ENCODE data around the gene ABHD10. TPM values are rescaled to one million over a fixed set of nuclear protein-coding genes. Genes with fewer than 3 reads are reported as not detected.
"Not testable (repeated sequence)": the region's sequence is repeated elsewhere in the genome, so short reads cannot be mapped to it uniquely, and the experiment has no call there.

The ABHD10 gene
- total RNA-seq, 2 donors from 2014 or later: 57.6 to 65.3 TPM

GRCh38 chr3:112034436-112034835 lies 55.6 kb downstream of the ABHD10 start, which contains the start of gene TMPRSS7:
Gene TMPRSS7 (plus strand): TSS chr3:112034736. CDS start chr3:112034846, 110 bp downstream.
- Mint-ChIP-seq H3K4me1 (ENCODE audit: low read depth) (no peaks in the 10 kb centered on the region), H3K27ac (no peak within 1 kb of the TSS), H3K27me3 (ENCODE audit: low read depth) (no peaks in the 10 kb centered on the region), H3K4me3 (no peak within 1 kb of the TSS), H3K9me3 (peaks cover 0 to 3% of the 10 kb centered on the region in 2 donors), H3K36me3 (ENCODE audit: insufficient read depth in 2 of 2) (peaks cover 0 to 2% of the 10 kb centered on the region in 2 donors)
- DNase-seq (no peak), ATAC-seq (replicated peaks in 1 of 2) (no peak)

GRCh38 chr3:112035241-112035640 lies 56.4 kb downstream of the ABHD10 start:
- no peak for ATAC-seq (replicated peaks in 1 of 2)
- DNase-seq: no peak
- peaks cover 0 to 3% of the 10 kb centered on the region in 2 donors for H3K9me3 Mint-ChIP-seq
- H3K36me3 Mint-ChIP-seq (ENCODE audit: insufficient read depth in 2 of 2): peaks cover 0 to 2% of the 10 kb centered on the region in 2 donors
- no peak overlapping the region for H3K4me3 Mint-ChIP-seq
- no peaks in the 10 kb centered on the region for H3K4me1 Mint-ChIP-seq (ENCODE audit: low read depth)
- H3K27me3 Mint-ChIP-seq (ENCODE audit: low read depth): no peaks in the 10 kb centered on the region
- no peak overlapping the region for H3K27ac Mint-ChIP-seq

- H3K27ac Mint-ChIP-seq; H3K4me1 Mint-ChIP-seq (ENCODE audit: low read depth); DNase-seq; ATAC-seq (replicated peaks in 1 of 2); H3K27me3 Mint-ChIP-seq (ENCODE audit: low read depth); H3K36me3 Mint-ChIP-seq (ENCODE audit: insufficient read depth in 2 of 2); H3K9me3 Mint-ChIP-seq; H3K4me3 Mint-ChIP-seq: not testable (repeated sequence)
These were observed 58.4 kb downstream of the ABHD10 start for GRCh38 chr3:112037194-112037593.

- Mint-ChIP-seq H3K4me3 (no peak overlapping the region), H3K9me3 (peaks cover 0 to 3% of the 10 kb centered on the region in 2 donors), H3K27me3 (ENCODE audit: low read depth) (no peaks in the 10 kb centered on the region), H3K36me3 (ENCODE audit: insufficient read depth in 2 of 2) (peaks cover 0 to 2% of the 10 kb centered on the region in 2 donors), H3K4me1 (ENCODE audit: low read depth) (no peaks in the 10 kb centered on the region), H3K27ac (no peak overlapping the region)
- DNase-seq: no peak
- ATAC-seq (replicated peaks in 1 of 2): no peak
These were observed 60.0 kb downstream of the ABHD10 start for GRCh38 chr3:112038863-112039262.

GRCh38 chr3:112041321-112041720 lies 62.5 kb downstream of the ABHD10 start:
- Mint-ChIP-seq H3K27me3 (ENCODE audit: low read depth) (no peaks in the 10 kb centered on the region), H3K27ac (no peak overlapping the region), H3K9me3 (peaks cover 0 to 3% of the 10 kb centered on the region in 2 donors), H3K4me1 (ENCODE audit: low read depth) (no peaks in the 10 kb centered on the region), H3K36me3 (ENCODE audit: insufficient read depth in 2 of 2) (peaks cover 0 to 2% of the 10 kb centered on the region in 2 donors), H3K4me3 (no peak overlapping the region)
- ATAC-seq (replicated peaks in 1 of 2): no peak
- DNase-seq: no peak

GRCh38 chr3:112042842-112043280 lies 64.0 kb downstream of the ABHD10 start:
- no peak overlapping the region for H3K4me3 Mint-ChIP-seq
- ATAC-seq (replicated peaks in 1 of 2): peak in 1 of 2 donors; percentile 16
- H3K9me3 Mint-ChIP-seq: no peaks in the 10 kb centered on the region
- H3K4me1 Mint-ChIP-seq (ENCODE audit: low read depth): peaks cover 7% of the 10 kb centered on the region
- no peak overlapping the region for H3K27ac Mint-ChIP-seq
- no peaks in the 10 kb centered on the region for H3K27me3 Mint-ChIP-seq (ENCODE audit: low read depth)
- no peaks in the 10 kb centered on the region for H3K36me3 Mint-ChIP-seq (ENCODE audit: insufficient read depth in 2 of 2)
- DNase-seq: no peak

Other genes with a start within 250 kb of the ABHD10 start
- 1 to 10 TPM; 1.1 to 2.5 TPM for gene PHLDB2, start 119.8 kb upstream of the ABHD10 start, total RNA-seq
- gene TAGLN3, start 19.9 kb downstream of the ABHD10 start, total RNA-seq: under 1 TPM; 0.31 to 0.51 TPM
- gene TMPRSS7, start 55.7 kb downstream of the ABHD10 start, total RNA-seq: under 1 TPM; 0.09 to 0.17 TPM
- gene C3orf52, start 107.4 kb downstream of the ABHD10 start, total RNA-seq: 1 to 10 TPM; 3.2 to 4.1 TPM
- gene GCSAM, start 154.2 kb downstream of the ABHD10 start, total RNA-seq: 10 to 100 TPM; 17.8 to 26.5 TPM